Immature natural killer cell (primary cell): ENCODE results near the gene FBXO2. TPM values are rescaled to one million over a fixed set of nuclear protein-coding genes. Genes with fewer than 3 reads are reported as not detected.
"Not testable (repeated sequence)": the region's sequence is repeated elsewhere in the genome, so short reads cannot be mapped to it uniquely, and the experiment has no call there.

Experiments used
- DNase-seq, 3 donors: peaks; one replicate each; pipeline ENCODE4 v3.0.0; 2022; ENCODE audit warnings: mixed read lengths in 1 of 3
- H3K27ac Mint-ChIP-seq, 6 donors: one replicate each; pipeline ENCODE4 v1.8.0; 2020; ENCODE audit warnings: mixed read lengths in 6 of 6, mild to moderate bottlenecking in 5 of 6, inconsistent platforms in 4 of 6, moderate library complexity in 3 of 6
- H3K27me3 Mint-ChIP-seq, 3 donors: one replicate each; pipeline ENCODE4 v1.8.0; 2020 to 2021; ENCODE audit warnings: low read depth in 3 of 3, mild to moderate bottlenecking in 3 of 3, mixed read lengths in 3 of 3, moderate library complexity in 3 of 3, inconsistent platforms in 1 of 3
- H3K36me3 Mint-ChIP-seq, 3 donors: one replicate each; pipeline ENCODE4 v1.8.0; 2020; ENCODE audit warnings: mixed read lengths in 3 of 3, inconsistent platforms in 2 of 3, mild to moderate bottlenecking in 2 of 3
- H3K4me1 Mint-ChIP-seq, 2 donors: one replicate each; pipeline ENCODE4 v1.8.0; 2020; ENCODE audit warnings: inconsistent platforms in 2 of 2, mild to moderate bottlenecking in 2 of 2, mixed read lengths in 2 of 2, moderate library complexity in 1 of 2
- H3K4me3 Mint-ChIP-seq, 5 donors: one replicate each; pipeline ENCODE4 v1.8.0; 2020; ENCODE audit warnings: mild to moderate bottlenecking in 5 of 5, mixed read lengths in 5 of 5, inconsistent platforms in 3 of 5, moderate library complexity in 3 of 5
- H3K9me3 Mint-ChIP-seq, 6 donors: one replicate each; pipeline ENCODE4 v1.8.0; 2020; ENCODE audit warnings: mild to moderate bottlenecking in 6 of 6, mixed read lengths in 6 of 6, inconsistent platforms in 4 of 6, moderate library complexity in 3 of 6
- polyA plus RNA-seq, 3 donors: library from polyadenylated mRNA; unstranded; fragments of 300-500 nt; fragmentation: Illumina TruSeq; gene quantifications; one replicate each; pipeline ENCODE4 v1.2.3, GENCODE V29; 2021

The FBXO2 gene
- polyA plus RNA-seq, 3 donors from 2014 or later = 5.6 to 15.5 (median 14.4) TPM

GRCh38 chr1:11620405-11620804 lies 33.8 kb downstream of the FBXO2 start:
- Mint-ChIP-seq H3K4me3 (no peak overlapping the region), H3K4me1 (no peaks in the 10 kb centered on the region), H3K27me3 (peaks cover 3 to 8% (median 6%) of the 10 kb centered on the region in 3 donors), H3K9me3 (no peaks in the 10 kb centered on the region), H3K27ac (no peak overlapping the region), H3K36me3 (no peaks in the 10 kb centered on the region)
- DNase-seq = no peak

- Mint-ChIP-seq H3K27me3 (peaks cover 1 to 8% (median 3%) of the 10 kb centered on the region in 3 donors), H3K9me3 (no peaks in the 10 kb centered on the region), H3K27ac (no peak overlapping the region), H3K4me1 (no peaks in the 10 kb centered on the region), H3K4me3 (no peak overlapping the region), H3K36me3 (no peaks in the 10 kb centered on the region)
- no peak for DNase-seq
Observed at GRCh38 chr1:11617741-11618140, 36.5 kb downstream of the FBXO2 start.

- Mint-ChIP-seq H3K9me3 (no peaks in the 10 kb centered on the region), H3K36me3 (no peaks in the 10 kb centered on the region), H3K4me1 (no peaks in the 10 kb centered on the region), H3K27me3 (peaks cover 1 to 8% (median 3%) of the 10 kb centered on the region in 3 donors), H3K27ac (no peak overlapping the region), H3K4me3 (no peak overlapping the region)
- DNase-seq = no peak
Observed at GRCh38 chr1:11617314-11617713, 36.9 kb downstream of the FBXO2 start.

GRCh38 chr1:11616766-11617165 lies 37.5 kb downstream of the FBXO2 start:
- no peak for DNase-seq
- Mint-ChIP-seq H3K27me3 (peaks cover 1 to 7% (median 3%) of the 10 kb centered on the region in 3 donors), H3K36me3 (no peaks in the 10 kb centered on the region), H3K4me3 (no peak overlapping the region), H3K4me1 (no peaks in the 10 kb centered on the region), H3K27ac (no peak overlapping the region), H3K9me3 (no peaks in the 10 kb centered on the region)

- no peak for DNase-seq
- Mint-ChIP-seq H3K27ac (no peak overlapping the region), H3K36me3 (no peaks in the 10 kb centered on the region), H3K27me3 (peaks cover 3 to 6% (median 3%) of the 10 kb centered on the region in 3 donors), H3K9me3 (no peaks in the 10 kb centered on the region), H3K4me1 (no peaks in the 10 kb centered on the region), H3K4me3 (no peak overlapping the region)
Observed at GRCh38 chr1:11615090-11615489, 39.1 kb downstream of the FBXO2 start.

GRCh38 chr1:11613347-11613746 lies 40.9 kb downstream of the FBXO2 start:
- Mint-ChIP-seq H3K27ac (no peak overlapping the region), H3K4me1 (no peaks in the 10 kb centered on the region), H3K36me3 (no peaks in the 10 kb centered on the region), H3K27me3 (peaks cover 0 to 6% (median 3%) of the 10 kb centered on the region in 3 donors), H3K9me3 (no peaks in the 10 kb centered on the region), H3K4me3 (no peak overlapping the region)
- no peak for DNase-seq

- DNase-seq = no peak
- Mint-ChIP-seq H3K36me3 (no peaks in the 10 kb centered on the region), H3K4me1 (no peaks in the 10 kb centered on the region), H3K4me3 (no peak overlapping the region), H3K9me3 (no peaks in the 10 kb centered on the region), H3K27ac (no peak overlapping the region), H3K27me3 (peaks cover 2 to 4% (median 4%) of the 10 kb centered on the region in 3 donors)
Observed at GRCh38 chr1:11611638-11612327, 42.4 kb downstream of the FBXO2 start.

GRCh38 chr1:11610629-11611180 lies 43.5 kb downstream of the FBXO2 start:
- Mint-ChIP-seq H3K4me1 (no peaks in the 10 kb centered on the region), H3K36me3 (no peaks in the 10 kb centered on the region), H3K4me3 (no peak overlapping the region), H3K27ac (no peak overlapping the region), H3K9me3 (no peaks in the 10 kb centered on the region), H3K27me3 (peaks cover 4% of the 10 kb centered on the region in 3 donors)
- no peak for DNase-seq

GRCh38 chr1:11609378-11609777 lies 44.9 kb downstream of the FBXO2 start:
- H3K36me3 Mint-ChIP-seq, H3K9me3 Mint-ChIP-seq, H3K4me1 Mint-ChIP-seq, H3K27me3 Mint-ChIP-seq, H3K27ac Mint-ChIP-seq, DNase-seq, H3K4me3 Mint-ChIP-seq: not testable (repeated sequence)

GRCh38 chr1:11608596-11609130 lies 45.6 kb downstream of the FBXO2 start:
- H3K4me3 Mint-ChIP-seq, H3K27ac Mint-ChIP-seq, H3K27me3 Mint-ChIP-seq, H3K4me1 Mint-ChIP-seq, DNase-seq, H3K36me3 Mint-ChIP-seq, H3K9me3 Mint-ChIP-seq: not testable (repeated sequence)

GRCh38 chr1:11606775-11607174 lies 47.5 kb downstream of the FBXO2 start:
- Mint-ChIP-seq H3K4me3 (no peak overlapping the region), H3K27ac (no peak overlapping the region), H3K4me1 (no peaks in the 10 kb centered on the region), H3K9me3 (no peaks in the 10 kb centered on the region), H3K36me3 (no peaks in the 10 kb centered on the region), H3K27me3 (peaks cover 0 to 9% (median 4%) of the 10 kb centered on the region in 3 donors)
- DNase-seq = no peak

- Mint-ChIP-seq H3K4me1 (no peaks in the 10 kb centered on the region), H3K27ac (no peak overlapping the region), H3K27me3 (peaks cover 0 to 8% (median under 1%) of the 10 kb centered on the region in 3 donors), H3K4me3 (no peak overlapping the region), H3K36me3 (no peaks in the 10 kb centered on the region), H3K9me3 (no peaks in the 10 kb centered on the region)
- DNase-seq = no peak
Observed at GRCh38 chr1:11602981-11603380, 51.2 kb downstream of the FBXO2 start.

GRCh38 chr1:11602424-11602823 lies 51.8 kb downstream of the FBXO2 start:
- no peaks in the 10 kb centered on the region for H3K9me3 Mint-ChIP-seq
- DNase-seq = no peak
- H3K4me1 Mint-ChIP-seq = no peaks in the 10 kb centered on the region
- H3K27me3 Mint-ChIP-seq = peaks cover 0 to 8% (median 0%) of the 10 kb centered on the region in 3 donors
- H3K36me3 Mint-ChIP-seq = no peaks in the 10 kb centered on the region
- no peak overlapping the region for H3K4me3 Mint-ChIP-seq
- no peak overlapping the region for H3K27ac Mint-ChIP-seq

GRCh38 chr1:11600836-11601235 lies 53.4 kb downstream of the FBXO2 start:
- no peak overlapping the region for H3K27ac Mint-ChIP-seq
- no peak for DNase-seq
- H3K4me1 Mint-ChIP-seq = no peaks in the 10 kb centered on the region
- H3K36me3 Mint-ChIP-seq = no peaks in the 10 kb centered on the region
- H3K4me3 Mint-ChIP-seq = no peak overlapping the region
- no peaks in the 10 kb centered on the region for H3K9me3 Mint-ChIP-seq
- H3K27me3 Mint-ChIP-seq = peaks cover 0 to 8% (median 0%) of the 10 kb centered on the region in 3 donors
